ENCODE results near the gene SLC9A9.

Gene SLC9A9

DNA sequence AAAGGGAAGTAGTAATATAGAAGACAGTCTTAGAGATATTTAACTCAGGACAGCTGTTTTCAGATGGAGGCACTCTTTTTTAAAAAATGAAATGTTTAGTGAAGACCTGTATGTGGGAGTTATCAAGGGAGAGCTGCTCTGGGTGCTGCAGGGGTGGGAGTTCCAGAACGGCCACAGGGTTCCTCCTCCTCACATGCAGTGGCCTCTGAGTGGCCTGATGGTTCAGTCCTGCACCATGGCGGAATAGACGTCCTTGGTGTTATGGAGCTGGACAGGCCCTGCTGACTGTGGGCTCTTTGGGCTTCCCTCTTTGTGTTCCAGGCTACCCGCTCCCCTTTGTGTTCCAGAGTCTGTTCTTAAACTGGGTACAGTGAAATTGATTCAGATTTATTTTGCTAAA, 602.6 kb downstream of the SLC9A9 start:
- no peak for DNase-seq (ENCODE audit: low spot score)

DNA sequence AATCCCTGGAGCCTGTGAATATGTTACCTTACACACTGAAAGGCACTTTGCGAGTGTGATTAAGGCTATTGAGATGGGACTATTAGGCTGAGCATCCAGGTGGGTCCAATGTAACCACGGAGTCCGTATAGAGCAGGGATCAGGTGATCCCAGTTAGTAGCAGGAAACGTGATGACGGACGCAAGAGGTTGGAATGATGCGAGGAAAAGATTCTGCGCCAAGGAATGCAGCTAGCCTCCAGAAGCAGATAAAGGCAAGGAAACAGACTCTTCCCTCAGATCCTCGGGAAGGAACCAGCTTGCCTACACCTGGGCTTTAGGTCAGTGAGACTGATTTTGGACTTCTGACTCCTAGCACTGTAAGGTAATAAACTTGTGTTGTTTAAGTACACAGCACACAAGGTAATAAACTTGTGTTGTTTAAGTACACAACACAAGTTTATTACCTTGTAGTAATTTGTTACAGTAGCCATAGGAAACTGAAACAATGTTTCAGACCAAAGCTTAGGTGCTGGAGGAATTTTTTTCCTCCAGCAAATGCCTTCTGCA, 603.7 kb downstream of the SLC9A9 start:
- no peak for DNase-seq (ENCODE audit: low spot score)

DNA sequence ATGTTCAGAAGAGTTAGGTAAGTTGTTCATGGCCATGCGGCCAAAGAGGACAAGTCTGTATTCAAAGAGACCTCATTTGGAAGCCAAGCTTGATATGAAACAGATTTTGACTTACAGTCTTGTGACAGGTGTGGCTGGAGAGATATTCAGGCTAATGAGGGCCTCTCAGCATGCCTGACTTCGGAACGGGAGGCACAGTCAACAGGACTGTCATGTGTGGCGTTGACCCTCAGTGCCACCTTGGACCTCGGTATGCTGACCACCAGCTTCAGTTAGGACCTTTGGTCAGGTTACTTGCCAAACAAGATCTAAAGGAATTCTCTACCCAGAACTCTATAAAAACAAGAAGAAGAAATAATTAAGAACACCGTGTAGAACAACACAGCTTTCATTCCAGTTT, 604.6 kb downstream of the SLC9A9 start:
- no peak for DNase-seq (ENCODE audit: low spot score)

DNA sequence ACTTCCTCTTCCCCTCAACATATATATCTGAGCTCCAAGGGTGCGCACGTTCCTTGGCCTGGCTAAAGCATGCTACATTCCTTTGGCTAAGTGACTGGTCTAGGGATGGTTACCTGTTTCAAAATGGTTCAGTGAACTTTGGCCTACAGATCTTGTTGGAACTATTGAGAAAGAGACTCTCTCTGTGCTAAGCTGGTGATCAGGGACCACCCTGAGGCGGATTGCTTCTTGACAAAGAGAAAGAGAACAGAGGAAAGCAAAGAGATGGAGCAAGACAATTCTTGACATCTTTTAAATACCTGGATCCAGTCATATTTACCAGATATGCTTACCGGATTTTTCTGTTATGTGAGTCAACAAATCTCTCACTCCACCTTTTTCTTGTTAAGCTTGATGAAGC, 605.6 kb downstream of the SLC9A9 start:
- DNase-seq (ENCODE audit: low spot score) = no peak

DNA sequence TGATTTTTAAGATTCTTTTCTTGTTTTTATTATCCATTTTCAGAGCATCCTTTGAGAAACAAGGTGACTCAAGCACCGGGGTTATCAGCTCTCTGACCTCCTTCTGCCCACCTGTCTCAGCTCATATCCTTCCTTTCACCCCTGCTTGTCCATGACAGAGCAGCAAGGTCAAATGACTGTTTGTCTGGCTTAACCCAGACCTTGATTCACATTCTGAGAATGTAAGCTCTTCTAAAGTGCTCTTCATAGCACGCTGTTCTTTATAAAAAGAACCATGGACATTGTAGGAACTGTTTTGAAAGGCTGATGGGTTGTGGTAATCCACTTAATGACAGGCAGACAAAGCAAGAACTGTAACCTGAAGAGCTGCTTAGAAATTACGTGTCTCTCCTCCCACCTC, 606.2 kb downstream of the SLC9A9 start:
- DNase-seq (ENCODE audit: low spot score) = no peak

DNA sequence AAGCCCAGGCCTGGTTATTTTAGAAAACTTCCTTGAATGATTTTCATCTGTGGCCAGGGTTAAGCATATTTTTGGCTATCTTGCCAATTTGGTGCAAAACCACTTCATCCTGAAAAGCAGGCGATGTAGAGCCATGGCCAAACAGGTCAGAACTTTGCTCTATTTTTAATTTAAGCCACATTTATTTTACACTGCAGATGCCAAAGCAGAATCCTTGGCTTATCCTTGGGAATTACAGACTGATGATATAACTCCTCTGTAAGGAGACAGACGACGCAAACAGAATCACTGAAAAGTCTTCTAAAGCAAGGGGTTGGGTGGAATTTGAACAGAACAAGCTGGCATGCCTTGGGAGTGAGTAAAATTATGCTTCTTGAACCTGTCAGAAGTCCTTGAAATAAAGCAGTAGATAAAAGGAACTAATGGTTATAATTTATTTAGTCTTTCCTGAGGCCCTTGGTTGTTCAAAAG, 606.8 kb downstream of the SLC9A9 start:
- DNase-seq (ENCODE audit: low spot score) = no peak

DNA sequence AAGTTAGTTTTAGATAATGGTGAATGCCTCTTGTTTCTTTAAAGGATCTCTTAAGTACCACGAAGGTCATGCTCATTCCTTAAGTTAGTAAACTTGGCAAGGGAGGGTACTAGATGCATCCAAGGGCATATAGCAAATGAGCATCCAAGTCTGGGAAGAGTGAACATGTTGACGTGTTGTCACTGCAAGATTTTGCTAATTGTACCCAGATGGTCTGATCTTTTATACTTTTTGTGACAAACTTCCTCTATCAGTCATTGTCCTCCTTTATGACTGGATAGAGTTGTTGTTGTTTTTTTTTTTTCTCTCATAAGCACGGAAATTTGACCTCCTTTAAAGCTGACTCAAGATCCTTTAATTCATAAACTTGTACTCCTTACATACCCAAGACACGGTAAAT, 607.4 kb downstream of the SLC9A9 start:
- DNase-seq (ENCODE audit: low spot score) = no peak

DNA sequence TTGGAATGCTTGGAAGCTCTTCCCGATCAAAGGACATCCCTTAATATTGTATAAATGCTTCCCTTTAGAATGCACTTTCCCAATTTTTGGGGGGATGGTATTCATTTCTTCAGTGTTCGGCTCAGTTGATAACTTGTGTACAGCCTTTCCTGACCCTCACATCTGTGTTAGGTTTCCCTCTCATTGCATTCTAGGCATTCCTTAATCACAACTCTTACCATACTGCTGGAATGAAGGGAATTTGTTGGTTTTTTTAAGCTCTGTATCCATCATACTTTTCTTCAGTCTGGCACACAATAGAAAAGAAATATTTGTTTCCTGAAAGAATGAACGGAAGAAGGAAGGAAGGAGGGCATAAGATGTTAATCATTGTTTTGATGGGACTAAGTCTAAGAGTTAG, 609.2 kb downstream of the SLC9A9 start:
- no peak for DNase-seq (ENCODE audit: low spot score)

DNA sequence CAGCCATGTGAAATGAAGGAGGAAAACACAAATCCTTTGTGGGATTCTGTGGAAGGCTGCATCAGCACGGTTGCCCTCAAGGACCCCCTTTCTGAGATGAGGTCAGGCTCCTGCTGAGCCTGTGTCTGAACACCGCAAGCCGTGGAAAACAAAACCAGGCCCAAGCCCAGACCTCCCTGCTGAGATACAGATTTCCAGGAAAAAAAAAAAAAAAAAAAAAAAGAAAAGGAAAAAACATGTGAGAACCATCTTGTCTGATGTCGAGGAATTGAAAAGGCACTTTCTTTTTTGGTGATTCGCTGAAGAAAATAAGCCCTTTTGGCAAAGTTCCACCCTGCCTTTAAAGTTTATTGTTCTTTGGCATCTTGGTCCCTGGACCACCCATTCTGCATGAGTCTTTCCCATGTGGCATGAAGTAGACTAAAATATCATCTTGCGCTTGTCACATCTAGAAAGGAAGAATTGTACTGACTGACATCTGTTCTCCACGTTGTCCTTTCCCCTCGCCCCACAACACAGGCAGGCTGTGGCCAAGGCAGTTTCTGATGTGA, 611.1 kb downstream of the SLC9A9 start:
- DNase-seq (ENCODE audit: low spot score) = no peak

DNA sequence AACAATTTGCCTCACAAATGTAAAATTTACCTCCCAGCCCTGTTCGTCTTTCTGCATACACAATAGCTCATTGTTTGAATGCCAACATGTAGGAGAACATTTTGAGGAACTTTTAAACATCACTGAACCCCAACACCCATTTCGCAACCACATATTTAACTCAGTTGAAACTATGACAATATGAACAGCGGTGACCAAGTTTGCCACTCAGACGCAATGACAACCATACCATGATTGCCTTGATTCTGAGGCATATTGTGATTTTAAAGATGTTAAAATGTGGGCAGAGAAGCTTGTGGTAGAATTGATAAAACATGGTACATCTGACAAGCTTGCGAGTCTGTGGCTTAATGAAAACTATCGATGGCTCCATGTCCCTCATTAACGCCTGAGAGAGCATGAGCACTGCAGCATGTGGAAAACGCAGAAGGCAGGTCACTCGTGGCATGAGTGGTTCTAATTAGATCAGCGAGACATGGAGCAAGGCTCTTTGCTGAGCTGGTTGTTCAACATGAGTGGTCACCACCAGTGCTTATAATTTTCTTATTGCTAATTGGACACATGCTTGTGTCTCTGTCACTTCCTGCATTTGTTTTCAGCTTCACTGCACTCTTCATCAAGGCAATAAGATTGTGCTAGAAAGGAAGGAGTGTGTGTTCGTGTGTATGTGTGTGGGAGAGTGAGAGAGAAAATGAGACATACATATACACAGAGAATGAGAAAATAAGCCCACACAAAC, 611.9 kb downstream of the SLC9A9 start:
- no peak for DNase-seq (ENCODE audit: low spot score)

DNA sequence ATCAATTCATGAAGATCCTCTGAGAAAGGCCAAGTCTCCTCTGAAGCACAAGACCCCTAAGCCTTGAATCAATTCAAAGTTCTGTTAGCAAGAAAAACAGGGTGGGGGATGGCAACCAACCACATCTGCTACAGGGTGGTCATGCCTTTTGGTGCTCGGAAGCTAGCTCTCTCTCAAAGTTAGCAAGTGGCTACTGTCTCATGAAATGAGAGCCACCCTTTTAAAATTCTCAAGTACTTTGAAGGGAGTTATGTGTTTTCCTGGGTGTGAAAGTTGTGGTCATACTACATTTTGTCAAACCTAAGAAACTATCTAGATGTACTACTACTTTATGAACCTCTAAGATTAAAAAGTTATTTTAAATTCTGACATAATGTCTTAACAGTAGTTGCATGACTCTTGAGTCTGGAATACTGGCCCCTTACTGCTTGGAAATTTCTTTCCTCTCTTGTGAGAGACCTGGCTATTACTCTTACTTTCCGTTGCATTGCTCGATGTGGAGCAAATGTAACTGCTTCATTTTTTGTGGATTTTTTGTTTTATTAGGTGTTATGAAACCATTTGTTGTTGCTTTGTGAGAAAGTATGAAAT, 612.6 kb downstream of the SLC9A9 start:
- no peak for DNase-seq (ENCODE audit: low spot score)

DNA sequence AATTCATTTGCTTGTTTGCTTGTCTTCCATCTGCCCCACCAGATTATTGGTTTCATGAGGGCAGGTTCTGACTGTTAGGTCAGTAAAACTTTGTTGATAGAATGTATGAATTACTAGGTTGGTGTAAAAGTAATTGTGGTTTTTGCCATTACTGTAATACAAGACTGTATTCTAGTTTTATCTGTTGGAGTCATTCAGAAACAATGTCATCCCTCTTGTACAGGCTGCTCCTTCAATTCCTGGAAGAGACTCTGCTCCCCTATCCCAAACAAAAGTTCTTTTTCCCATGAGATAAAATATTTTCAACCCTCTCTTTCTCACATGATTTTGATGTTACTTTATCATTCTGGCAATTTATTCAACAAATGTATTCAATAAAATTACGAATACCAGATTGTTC, 613.7 kb downstream of the SLC9A9 start:
- no peak for DNase-seq (ENCODE audit: low spot score)

DNA sequence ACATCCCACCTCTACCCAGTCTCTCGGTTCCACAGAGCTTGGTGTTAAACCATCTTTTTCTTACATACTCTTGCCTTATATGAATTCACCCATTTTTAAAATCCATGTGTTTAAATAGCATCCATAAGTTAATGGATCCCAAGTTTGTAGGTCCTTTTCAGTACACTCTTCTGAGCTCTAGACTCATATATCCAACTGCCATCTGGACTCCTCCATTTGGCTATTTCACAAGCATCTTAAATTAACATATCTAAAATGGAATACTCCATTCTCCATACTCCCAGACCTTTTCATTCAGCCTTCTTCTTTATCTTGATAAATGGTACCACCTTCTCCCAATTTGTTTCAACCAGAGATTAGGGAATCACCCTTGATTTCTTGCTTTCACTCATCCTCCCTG, 615.3 kb downstream of the SLC9A9 start:
- DNase-seq (ENCODE audit: low spot score) = no peak

DNA sequence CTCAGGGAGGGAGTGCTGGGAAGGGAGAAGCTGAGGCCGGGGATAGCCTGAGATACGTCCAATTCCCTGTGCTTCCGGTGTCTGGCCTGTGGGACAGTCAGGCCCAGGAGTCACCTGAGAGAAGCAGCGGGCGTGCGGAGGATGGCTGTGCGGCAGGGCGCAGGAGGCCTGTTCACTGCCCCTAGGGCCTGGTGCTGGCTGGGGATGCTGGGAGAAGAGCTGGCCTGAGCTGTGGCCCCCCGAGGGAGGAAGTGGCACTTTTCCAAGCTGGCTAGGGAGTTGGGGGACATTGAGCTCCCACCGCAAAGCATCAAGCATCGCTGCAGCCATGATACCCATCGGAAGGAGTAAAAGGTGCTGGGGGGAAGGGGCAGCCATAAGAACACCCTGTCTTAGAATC, 619.9 kb downstream of the SLC9A9 start:
- DNase-seq (ENCODE audit: low spot score) = no peak

DNA sequence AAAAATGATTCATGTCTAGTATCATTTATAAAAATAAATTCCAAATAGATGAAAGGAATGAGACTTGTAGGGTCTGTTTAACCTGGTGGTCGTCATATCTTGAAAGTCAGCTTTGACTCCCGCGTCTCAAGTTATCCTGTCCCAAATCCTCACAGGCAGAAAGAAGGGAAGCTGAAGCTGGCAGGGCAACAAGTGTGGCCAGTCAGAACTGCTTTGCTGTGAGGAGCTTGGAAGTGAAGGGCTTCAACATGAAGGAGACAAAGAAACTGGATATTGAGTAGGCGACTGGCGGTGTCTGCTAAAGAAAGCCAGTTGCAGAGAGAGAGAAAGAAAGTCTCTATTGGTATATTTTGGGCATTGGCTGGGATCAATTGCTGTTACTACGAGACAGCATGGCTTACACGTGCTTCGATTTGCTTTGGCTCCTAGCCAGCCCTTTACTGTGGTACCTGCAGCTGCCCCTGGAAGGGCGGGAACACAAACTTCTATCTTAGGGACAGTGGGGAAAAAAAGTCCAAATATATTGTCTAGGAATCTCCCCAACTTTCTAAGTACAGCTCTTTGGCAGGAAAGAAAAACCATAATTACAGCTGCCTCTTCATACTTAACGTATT, 621.5 kb downstream of the SLC9A9 start:
- DNase-seq (ENCODE audit: low spot score) = no peak

DNA sequence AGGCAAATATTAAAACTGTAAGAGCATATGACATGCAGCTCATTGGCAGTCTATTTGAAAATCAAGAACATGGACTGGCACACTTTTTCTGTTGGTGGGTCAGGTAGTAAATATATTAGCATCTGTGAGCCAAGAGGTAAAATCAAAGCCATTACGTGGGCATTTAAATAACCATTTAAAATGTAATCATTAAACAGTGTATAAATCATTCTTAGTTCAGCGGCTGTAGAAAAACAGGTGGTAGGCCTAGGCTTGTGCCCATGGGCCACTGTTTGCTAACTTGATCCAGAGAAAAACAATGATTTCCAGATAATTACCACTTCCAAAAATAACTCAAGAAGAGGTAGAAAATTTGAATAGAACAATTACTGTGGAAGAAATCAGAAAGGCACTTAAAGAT, 623.6 kb downstream of the SLC9A9 start:
- DNase-seq (ENCODE audit: low spot score) = no peak

DNA sequence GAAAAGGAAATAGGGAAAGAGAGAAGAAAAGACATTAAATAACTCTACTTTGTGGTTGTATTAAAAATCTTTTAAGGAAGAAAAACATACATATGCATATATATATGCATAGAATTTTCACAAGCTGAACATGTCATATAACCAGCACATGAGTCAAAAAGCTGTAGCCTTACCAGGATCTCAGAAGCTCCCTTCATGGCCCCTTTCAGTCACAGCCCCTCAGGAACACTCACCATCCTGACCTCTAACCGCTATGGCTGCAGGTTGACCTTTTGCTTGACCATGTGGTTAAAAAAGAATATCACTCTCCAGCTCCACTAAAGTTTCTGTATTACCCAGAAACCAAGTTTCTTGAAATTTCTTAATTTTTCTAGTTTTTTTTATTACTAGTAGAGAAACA, 625.3 kb downstream of the SLC9A9 start:
- no peak for DNase-seq (ENCODE audit: low spot score)

DNA sequence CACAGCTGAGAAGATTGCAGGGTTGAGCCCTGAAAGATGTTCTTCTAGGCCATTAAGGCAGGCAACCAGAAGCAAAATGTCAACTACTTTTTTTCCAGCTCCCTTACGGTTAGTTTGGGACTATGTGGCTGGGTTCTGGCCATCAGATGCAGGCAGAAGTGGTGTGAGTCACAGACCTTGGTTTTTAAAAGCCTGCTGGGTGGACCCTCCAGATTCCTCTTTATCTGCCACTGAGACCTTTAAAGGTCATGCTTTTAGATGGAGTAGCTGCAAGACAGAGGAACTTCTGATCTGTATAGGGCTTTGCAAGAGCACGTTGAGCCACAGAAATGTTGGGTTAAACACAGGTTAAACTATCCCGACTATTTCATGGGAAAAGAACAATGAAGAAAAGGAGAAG, 625.8 kb downstream of the SLC9A9 start:
- no peak for DNase-seq (ENCODE audit: low spot score)

DNA sequence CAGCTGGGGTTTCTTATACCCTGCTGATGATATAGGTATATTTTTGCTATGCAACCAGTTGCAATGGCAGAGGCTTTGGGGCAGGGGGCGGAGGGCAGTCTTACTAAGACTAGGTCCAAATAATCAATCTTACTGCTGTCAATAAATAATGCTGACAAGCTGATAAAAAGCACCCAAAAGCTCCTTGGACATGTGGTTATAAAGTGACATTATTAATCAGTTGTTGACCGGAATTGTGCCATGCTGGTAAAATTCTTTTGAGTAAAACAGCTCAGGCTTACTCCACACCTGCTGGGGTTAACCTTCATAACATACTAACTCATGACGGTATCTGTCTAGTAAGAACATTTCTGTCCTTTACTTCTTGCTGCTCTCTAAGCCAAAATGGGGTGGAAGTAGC, 626.8 kb downstream of the SLC9A9 start:
- no peak for DNase-seq (ENCODE audit: low spot score)

DNA sequence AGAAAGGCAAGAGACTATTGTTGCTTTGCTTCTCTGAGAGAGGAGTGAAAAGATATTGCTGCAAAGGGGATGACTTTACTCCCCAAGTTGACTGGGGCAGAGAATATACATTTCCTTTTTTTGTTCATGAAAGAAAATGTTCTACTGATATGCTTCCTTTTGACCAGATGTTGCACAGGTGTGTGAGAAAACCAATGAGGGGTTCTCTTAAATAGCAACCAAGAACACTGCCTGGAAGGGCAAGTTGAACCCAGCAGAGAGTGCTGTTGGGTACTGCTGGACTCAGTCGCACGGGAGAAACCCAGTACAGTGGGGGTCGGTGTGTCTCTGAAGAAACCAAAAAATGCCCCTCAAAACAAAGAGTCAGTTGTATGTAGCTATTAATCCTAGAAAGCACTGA, 627.5 kb downstream of the SLC9A9 start:
- DNase-seq (ENCODE audit: low spot score) = no peak

DNA sequence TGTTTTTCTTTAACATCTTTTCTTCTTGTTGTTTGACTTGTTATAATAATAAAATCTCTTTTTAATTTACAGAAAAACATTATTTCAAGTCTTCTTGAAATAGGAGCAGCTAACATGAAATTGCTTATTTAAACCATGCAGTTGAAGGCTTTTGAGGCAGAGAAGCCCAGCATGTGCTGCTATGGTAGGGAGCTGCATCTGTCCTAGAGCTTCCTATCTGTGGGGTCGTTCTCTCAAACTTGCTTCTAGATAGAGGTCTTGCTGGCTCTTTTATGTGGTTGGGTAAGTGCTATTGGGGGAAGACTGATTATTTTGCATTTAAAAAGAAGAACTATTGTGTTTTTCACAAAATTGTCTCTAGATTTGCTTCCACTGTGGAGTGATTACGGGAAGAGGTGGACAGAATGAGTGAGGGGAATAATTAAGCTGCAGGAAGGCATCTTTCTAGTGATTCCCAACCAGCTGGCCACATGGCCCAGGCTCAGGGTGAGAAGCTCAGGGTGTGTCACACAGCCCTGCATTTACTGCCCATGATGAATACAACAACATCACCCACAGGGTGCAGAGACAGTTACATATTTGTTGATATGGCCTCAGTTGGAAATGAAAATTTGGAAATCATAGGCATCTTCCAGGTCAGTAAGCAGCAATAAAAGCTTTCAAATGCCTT, 630.0 kb downstream of the SLC9A9 start:
- no peak for DNase-seq (ENCODE audit: low spot score)

DNA sequence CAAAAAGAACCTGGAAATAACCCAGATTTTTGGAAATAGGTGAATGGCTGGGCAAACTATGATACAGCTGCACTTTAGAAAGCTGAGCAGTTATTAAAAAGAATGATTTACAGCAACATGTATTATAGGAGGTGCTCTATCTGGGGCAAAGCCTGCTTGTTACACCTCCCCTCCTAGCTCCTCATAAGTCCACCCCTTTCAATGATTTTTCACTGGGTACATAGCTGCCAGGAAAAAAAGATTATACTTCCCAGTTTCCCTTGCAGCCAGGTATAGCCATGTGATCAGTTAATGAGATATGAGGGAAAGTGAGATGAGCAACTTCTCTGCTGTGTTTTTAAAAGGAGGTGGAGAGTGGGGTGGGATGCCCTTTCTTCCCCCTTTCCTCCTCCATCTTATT, 631.0 kb downstream of the SLC9A9 start:
- DNase-seq (ENCODE audit: low spot score) = no peak

Measured in cerebellar cortex (tissue), 1 donor.